Astrocyte (in vitro differentiated cells and primary cell): ENCODE data around the gene CHMP1A. TPM values are rescaled to one million over a fixed set of nuclear protein-coding genes. Genes with fewer than 3 reads are reported as not detected.

Experiments
- DNase-seq: peaks from one replicate; pipeline ENCODE4 v3.0.0-alpha.2; 2010; ENCODE audit warnings: low read depth
- FAIRE-seq: peaks from 2 replicates; lab custom pipeline; 2011; peaks lifted over from hg19 to GRCh38; lab: Jason Lieb, UNC
- H2AFZ ChIP-seq: 2 replicates; pipeline ENCODE4 v1.6.0; 2012; ENCODE audit warnings: low read depth, low read length, inconsistent platforms
- H3K27ac ChIP-seq: 2 replicates; pipeline ENCODE4 v1.5.1; 2011; ENCODE audit warnings: low read depth, low read length, inconsistent platforms
- H3K27me3 ChIP-seq: 2 replicates; pipeline ENCODE4 v1.6.0; 2011; ENCODE audit warnings: low read length, inconsistent platforms; ENCODE audit not compliant: insufficient read depth
- H3K36me3 ChIP-seq: 2 replicates; pipeline ENCODE4 v1.5.1; 2011; ENCODE audit warnings: low read length, inconsistent platforms; ENCODE audit not compliant: insufficient read depth
- H3K4me1 ChIP-seq: 2 replicates; pipeline ENCODE4 v1.5.1; 2011; ENCODE audit warnings: low read length, inconsistent platforms; ENCODE audit not compliant: insufficient read depth
- H3K4me2 ChIP-seq: 2 replicates; pipeline ENCODE4 v1.6.0; 2012; ENCODE audit warnings: low read length, inconsistent platforms
- H3K4me3 ChIP-seq: 2 replicates; pipeline ENCODE4 v1.5.1; 2011; ENCODE audit warnings: low read depth, mild to moderate bottlenecking, low read length, inconsistent platforms; ENCODE audit not compliant: insufficient read depth
- H3K79me2 ChIP-seq: 2 replicates; pipeline ENCODE4 v1.6.0; 2012; ENCODE audit warnings: mild to moderate bottlenecking, low read length, inconsistent platforms; ENCODE audit not compliant: insufficient read depth
- H3K9ac ChIP-seq: 2 replicates; pipeline ENCODE4 v1.6.0; 2012; ENCODE audit warnings: mild to moderate bottlenecking, low read length, inconsistent platforms
- H3K9me3 ChIP-seq: 2 replicates; pipeline ENCODE4 v1.5.1; 2012; ENCODE audit warnings: low read depth, mild to moderate bottlenecking, low read length, inconsistent platforms; ENCODE audit not compliant: insufficient read depth
- H4K20me1 ChIP-seq: 2 replicates; pipeline ENCODE4 v1.6.0; 2012; ENCODE audit warnings: low read length, inconsistent platforms; ENCODE audit not compliant: insufficient read depth
- H3K27ac Mint-ChIP-seq: one replicate; pipeline ENCODE4 v1.8.0; 2021; ENCODE audit warnings: mild to moderate bottlenecking, mixed read lengths; ENCODE audit not compliant: unreplicated experiment
- H3K27me3 Mint-ChIP-seq: one replicate; pipeline ENCODE4 v1.8.0; 2021; ENCODE audit warnings: low read depth, mixed read lengths; ENCODE audit not compliant: unreplicated experiment
- H3K36me3 Mint-ChIP-seq: one replicate; pipeline ENCODE4 v1.8.0; 2021; ENCODE audit warnings: low read depth, mixed read lengths; ENCODE audit not compliant: unreplicated experiment
- H3K4me1 Mint-ChIP-seq: one replicate; pipeline ENCODE4 v1.8.0; 2021; ENCODE audit warnings: low read depth, mixed read lengths; ENCODE audit not compliant: unreplicated experiment
- H3K4me3 Mint-ChIP-seq: one replicate; pipeline ENCODE4 v1.8.0; 2021; ENCODE audit warnings: mild to moderate bottlenecking, moderate library complexity, mixed read lengths; ENCODE audit not compliant: unreplicated experiment
- H3K9me3 Mint-ChIP-seq: one replicate; pipeline ENCODE4 v1.8.0; 2021; ENCODE audit warnings: mild to moderate bottlenecking, mixed read lengths; ENCODE audit not compliant: unreplicated experiment
- EZH2 ChIP-seq: IDR thresholded peaks from 2 replicates; pipeline ENCODE4 v1.6.1; 2012; ENCODE audit warnings: mild to moderate bottlenecking, low read length, inconsistent platforms; ENCODE audit not compliant: insufficient read depth
- total RNA-seq: library from RNA; stranded (reverse); gene quantifications from 2 replicates; pipeline ENCODE4 v1.2.1, GENCODE V29; 2021
- TF ChIP-seq, protein P1 (sequence below): IDR thresholded peaks from 2 replicates; pipeline ENCODE4 v1.5.1; 2011; ENCODE audit warnings: low read depth, mild to moderate bottlenecking, inconsistent platforms, low read length, moderate library complexity; ENCODE audit not compliant: insufficient read depth

Gene CHMP1A
- total RNA-seq, 1 donor from 2014 or later: 85.7 TPM

DNA sequence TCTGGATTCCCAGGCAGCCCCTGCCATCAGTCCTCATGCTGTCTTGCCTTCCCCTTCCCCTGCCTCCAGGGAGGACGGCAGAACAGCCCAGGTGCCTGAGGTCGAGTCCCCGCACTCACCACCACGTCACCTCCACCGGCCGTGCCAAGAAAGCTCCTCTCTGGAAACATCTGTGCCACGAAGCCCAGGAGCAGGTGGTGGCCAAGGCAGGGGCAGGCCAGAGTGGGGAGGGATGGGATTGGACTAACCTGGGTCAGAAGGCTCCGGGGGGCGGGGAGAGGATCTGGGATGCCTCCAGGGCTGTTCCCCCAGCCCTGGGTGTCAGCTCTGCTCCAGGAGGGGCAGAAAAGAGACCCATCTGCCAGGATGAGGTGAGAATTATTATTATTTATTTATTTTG is 51.5 kb downstream of the CHMP1A start:
- Histone ChIP-seq H3K4me2 (no peak overlapping the region), H2AFZ (no peak overlapping the region)

DNA sequence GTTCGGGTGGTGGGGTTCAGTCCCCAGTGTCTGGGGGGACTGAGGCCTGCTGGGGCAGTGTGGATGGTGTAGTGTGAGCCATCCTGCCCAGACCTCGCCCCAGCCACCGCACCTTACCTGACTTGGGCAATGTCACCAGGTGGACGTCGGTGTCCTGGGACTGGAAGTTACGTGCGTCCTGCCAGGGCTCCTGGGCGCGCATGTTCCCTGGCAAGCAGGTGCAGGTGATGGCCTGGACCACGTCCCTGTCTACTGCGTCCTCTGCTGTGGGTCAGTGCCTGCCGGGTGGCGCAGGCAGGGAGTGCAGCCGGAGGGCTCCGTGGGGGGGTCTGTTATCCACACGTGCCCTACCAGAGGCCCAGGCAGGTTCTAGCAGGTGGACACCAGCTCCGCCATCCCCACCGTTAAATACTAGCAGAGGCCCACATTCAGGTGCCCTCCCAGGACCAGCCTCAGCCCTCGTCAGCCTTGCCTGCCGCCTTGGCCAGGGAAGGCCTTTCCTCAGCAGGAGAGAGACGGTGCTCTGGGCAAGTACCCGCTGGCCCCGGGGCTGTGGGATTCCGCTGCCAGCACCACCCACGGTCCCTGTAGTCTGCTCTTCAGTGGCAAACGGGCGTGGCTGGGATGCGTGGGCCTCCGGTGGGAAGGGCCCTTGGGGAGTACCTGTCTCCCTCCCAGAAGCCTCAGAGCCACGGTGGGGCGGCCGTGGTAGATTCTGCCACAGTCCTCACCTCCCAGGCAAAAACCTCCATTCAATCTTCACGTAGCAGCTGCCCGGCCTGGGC is 52.1 kb downstream of the CHMP1A start:
- Mint-ChIP-seq H3K9me3 (no peaks in the 10 kb centered on the region), H3K36me3 (no peaks in the 10 kb centered on the region), H3K4me3 (no peak overlapping the region), H3K27ac (no peak overlapping the region), H3K4me1 (peaks cover 6% of the 10 kb centered on the region), H3K27me3 (peaks cover 11% of the 10 kb centered on the region)
- no peaks in the 10 kb centered on the region for H4K20me1 ChIP-seq
- no peak overlapping the region for H3K9ac ChIP-seq
- H3K27ac ChIP-seq: no peak overlapping the region
- peaks cover 21% of the 10 kb centered on the region for H3K4me1 ChIP-seq
- no peak for DNase-seq
- H3K79me2 ChIP-seq: no peaks in the 10 kb centered on the region
- H3K9me3 ChIP-seq: no peaks in the 10 kb centered on the region
- H3K4me2 ChIP-seq: no peak overlapping the region
- no peak overlapping the region for H3K4me3 ChIP-seq
- H3K27me3 ChIP-seq: no peaks in the 10 kb centered on the region
- TF ChIP-seq EZH2: no peak
- TF ChIP-seq, protein P1, sequence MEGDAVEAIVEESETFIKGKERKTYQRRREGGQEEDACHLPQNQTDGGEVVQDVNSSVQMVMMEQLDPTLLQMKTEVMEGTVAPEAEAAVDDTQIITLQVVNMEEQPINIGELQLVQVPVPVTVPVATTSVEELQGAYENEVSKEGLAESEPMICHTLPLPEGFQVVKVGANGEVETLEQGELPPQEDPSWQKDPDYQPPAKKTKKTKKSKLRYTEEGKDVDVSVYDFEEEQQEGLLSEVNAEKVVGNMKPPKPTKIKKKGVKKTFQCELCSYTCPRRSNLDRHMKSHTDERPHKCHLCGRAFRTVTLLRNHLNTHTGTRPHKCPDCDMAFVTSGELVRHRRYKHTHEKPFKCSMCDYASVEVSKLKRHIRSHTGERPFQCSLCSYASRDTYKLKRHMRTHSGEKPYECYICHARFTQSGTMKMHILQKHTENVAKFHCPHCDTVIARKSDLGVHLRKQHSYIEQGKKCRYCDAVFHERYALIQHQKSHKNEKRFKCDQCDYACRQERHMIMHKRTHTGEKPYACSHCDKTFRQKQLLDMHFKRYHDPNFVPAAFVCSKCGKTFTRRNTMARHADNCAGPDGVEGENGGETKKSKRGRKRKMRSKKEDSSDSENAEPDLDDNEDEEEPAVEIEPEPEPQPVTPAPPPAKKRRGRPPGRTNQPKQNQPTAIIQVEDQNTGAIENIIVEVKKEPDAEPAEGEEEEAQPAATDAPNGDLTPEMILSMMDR: no peak
- H3K36me3 ChIP-seq: no peaks in the 10 kb centered on the region
- H2AFZ ChIP-seq: no peak overlapping the region
- FAIRE-seq: no peak

More for the DNA sequence above, 51.5 kb downstream of the CHMP1A start:
- H3K4me1 ChIP-seq: peaks cover 21% of the 10 kb centered on the region
- no peak overlapping the region for H3K4me3 ChIP-seq
- no peak for DNase-seq
- H3K36me3 ChIP-seq: no peaks in the 10 kb centered on the region
- H3K4me1 Mint-ChIP-seq: peaks cover 5% of the 10 kb centered on the region
- no peak overlapping the region for H3K27ac Mint-ChIP-seq
- H3K9me3 ChIP-seq: no peaks in the 10 kb centered on the region
- no peak overlapping the region for H3K27ac ChIP-seq
- H3K4me3 Mint-ChIP-seq: no peak overlapping the region
- no peaks in the 10 kb centered on the region for H3K36me3 Mint-ChIP-seq
- H4K20me1 ChIP-seq: no peaks in the 10 kb centered on the region
- H3K27me3 Mint-ChIP-seq: peaks cover 11% of the 10 kb centered on the region
- no peaks in the 10 kb centered on the region for H3K27me3 ChIP-seq
- H3K9ac ChIP-seq: no peak overlapping the region
- no peaks in the 10 kb centered on the region for H3K9me3 Mint-ChIP-seq
- no peaks in the 10 kb centered on the region for H3K79me2 ChIP-seq
- no peak for FAIRE-seq
- TF ChIP-seq, protein P1: no peak
- TF ChIP-seq EZH2: no peak

DNA sequence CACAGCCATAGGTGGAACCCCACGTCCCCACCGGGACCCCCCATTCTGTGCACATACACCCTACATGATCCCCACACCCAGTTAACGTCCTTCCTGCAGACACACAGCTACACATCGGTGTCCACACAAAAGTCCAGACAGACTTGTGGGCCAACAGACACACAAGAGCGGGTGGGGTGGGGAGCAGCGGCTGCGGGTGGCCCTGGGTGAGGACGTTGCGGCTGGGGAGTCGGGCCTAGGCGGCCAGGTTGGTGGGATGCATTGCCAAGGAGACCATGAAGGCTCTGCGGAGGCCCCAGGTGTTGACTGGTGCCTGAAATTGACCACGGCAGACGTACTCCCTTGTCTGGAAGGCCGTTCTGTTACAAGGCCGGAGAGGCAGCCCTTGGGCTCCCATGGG is 52.7 kb downstream of the CHMP1A start:
- Histone ChIP-seq H4K20me1 (no peaks in the 10 kb centered on the region), H2AFZ (no peak overlapping the region), H3K27ac (no peak overlapping the region), H3K79me2 (no peaks in the 10 kb centered on the region), H3K9me3 (no peaks in the 10 kb centered on the region), H3K4me3 (no peak overlapping the region), H3K9ac (no peak overlapping the region), H3K36me3 (no peaks in the 10 kb centered on the region), H3K4me1 (peaks cover 21% of the 10 kb centered on the region), H3K27me3 (no peaks in the 10 kb centered on the region), H3K4me2 (no peak overlapping the region)
- no peak for TF ChIP-seq EZH2
- TF ChIP-seq, protein P1: no peak
- no peak overlapping the region for H3K4me3 Mint-ChIP-seq
- H3K36me3 Mint-ChIP-seq: no peaks in the 10 kb centered on the region
- H3K27me3 Mint-ChIP-seq: peaks cover 11% of the 10 kb centered on the region
- no peak overlapping the region for H3K27ac Mint-ChIP-seq
- DNase-seq: no peak
- H3K4me1 Mint-ChIP-seq: peaks cover 7% of the 10 kb centered on the region
- no peak for FAIRE-seq
- H3K9me3 Mint-ChIP-seq: no peaks in the 10 kb centered on the region
